Heart right ventricle (tissue), 16 donors: ENCODE measurements around the gene GPR3. TPM values are rescaled to one million over a fixed set of nuclear protein-coding genes. Genes with fewer than 3 reads are reported as not detected.
A peak's percentile ranks its signal among the peaks of the same experiment; 100 is the strongest.

ENCODE experiments used
- ATAC-seq, 8 donors: fragments of 200-7000 bp; cut with Tn5 transposase; one replicate each; pipeline ENCODE4 v1.9.1; 2020; ENCODE audit warnings: mild to moderate bottlenecking in 8 of 8, moderate library complexity in 8 of 8, moderate number of reproducible peaks in 1 of 8
- DNase-seq, 2 donors: peaks; one replicate each; pipeline ENCODE4 v3.0.0-alpha.2; 2020
- H3K27ac ChIP-seq, 10 donors: fragments of 200-600 bp; sonication (generic) in 2 of 10; one replicate each; pipeline versions ENCODE4 v1.5.0 to v1.8.0; 2020 to 2022; ENCODE audit warnings: mild to moderate bottlenecking in 3 of 10
- H3K27me3 ChIP-seq, 7 donors: fragments of 200-600 bp; one replicate each; pipeline ENCODE4 v1.8.0; 2021 to 2022; ENCODE audit warnings: mild to moderate bottlenecking in 2 of 7
- H3K36me3 ChIP-seq, 9 donors: fragments of 200-600 bp; sonication (generic) in 1 of 9; one replicate each; pipeline versions ENCODE4 v1.5.0 to v1.8.0; 2020 to 2022; ENCODE audit warnings: mild to moderate bottlenecking in 2 of 9
- H3K4me1 ChIP-seq, 9 donors: fragments of 200-600 bp; sonication (generic) in 1 of 9; one replicate each; pipeline versions ENCODE4 v1.5.0 to v1.8.0; 2020 to 2022; ENCODE audit warnings: mild to moderate bottlenecking in 4 of 9
- H3K4me3 ChIP-seq, 10 donors: fragments of 200-600 bp; sonication (generic) in 2 of 10; one replicate each; pipeline versions ENCODE4 v1.5.0 to v1.8.0; 2020 to 2022; ENCODE audit warnings: mild to moderate bottlenecking in 7 of 10, moderate library complexity in 2 of 10
- H3K9me3 ChIP-seq, 11 donors: fragments of 200-600 bp in 10 of 11; sonication (generic) in 2 of 11; one replicate each; pipeline versions ENCODE4 v1.5.0 to v1.8.0; 2013 to 2022; ENCODE audit warnings: mild to moderate bottlenecking in 2 of 11, control low read depth in 1 of 11, moderate library complexity in 1 of 11
- WGBS, 2 donors: extraction: QIAGEN DNeasy Blood & Tissue Kit; methylation state at CpG; one replicate each; pipeline ENCODE4 v1.1.7; 2013; ENCODE audit warnings: inconsistent platforms in 1 of 2; 5-methylcytosine and 5-hydroxymethylcytosine counted together
- intact Hi-C, 10 donors: fragments of 100-400 bp; cut with DNase I; formaldehyde crosslinking; loops; one replicate each; pipeline versions ENCODE4 v1.11.1 to v1.14.2; 2022
- polyA plus RNA-seq, 2 donors: library from polyadenylated mRNA; stranded (reverse); fragments of 200-250 nt; gene quantifications; one replicate each; pipeline ENCODE4 v1.2.3, GENCODE V29; 2013
- total RNA-seq, 10 donors: library from RNA; stranded (reverse); fragmentation: NEBNext Ultra II Directional in 3 of 10; extraction: Animal tissue kit (Norgen Biotek cat#: 25700) in 3 of 10; gene quantifications; one replicate each; pipeline versions ENCODE4 v1.2.1 to v1.2.4, GENCODE V29; 2021 to 2023
- TF ChIP-seq, protein P1 (sequence below), 9 donors: fragments of 200-600 bp; sonication (generic) in 2 of 9; IDR thresholded peaks; one replicate each; pipeline versions ENCODE4 v1.5.0 to v1.8.0; 2021 to 2022; ENCODE audit warnings: antibody characterized with exemption in 9 of 9, mild to moderate bottlenecking in 5 of 9, moderate library complexity in 1 of 9
- donor health status: Arrhythmogenic right ventricular cardiomyopathy.
- donor health status: ischemic (EF 13 %, LVEDD 7.1; RV severe dilation, severe dysfunction).
- donor health status: healthy with polysubstance abuse.
- donor health status: DM: no; HTN: yes; CAD: no.
- donor health status: DM: no; HTN: no; CAD: no.
- donor health status: ischemic (EF 25% LVEDD 6.9; RV normal size, moderate dysfunction).
- donor health status: ischemic (EF 25% LVEDD 5.7; RV mildly dilated, moderate dysfunction).
- donor health status: healthy.
- donor health status: DM: yes; HTN: yes; CAD: no.
- donor health status: Ischemic cardiomyopathy.
- donor health status: ischemic (EF 35%, LVEDD 5.7; RV mildly dilated, moderate dysfunction).
- donor health status: nonischemic (EF 11% LVEDD 7.7; RV severe dilation, severe dysfunction).
- donor health status: DM: yes; HTN: yes; CAD: no.
- donor health status: PGD.
- donor health status: ischemic (EF 29% LVEDD 5.4; RV normal size, mild dysfunction).
- donor health status: nonischemic (EF 23%, LVEDD 6.1; RV moderate dilation, normal function).

Gene GPR3
- total and polyA plus RNA-seq, 12 donors = 0.27 to 3.4 (median 0.42) TPM; not detected in 1

DNA sequence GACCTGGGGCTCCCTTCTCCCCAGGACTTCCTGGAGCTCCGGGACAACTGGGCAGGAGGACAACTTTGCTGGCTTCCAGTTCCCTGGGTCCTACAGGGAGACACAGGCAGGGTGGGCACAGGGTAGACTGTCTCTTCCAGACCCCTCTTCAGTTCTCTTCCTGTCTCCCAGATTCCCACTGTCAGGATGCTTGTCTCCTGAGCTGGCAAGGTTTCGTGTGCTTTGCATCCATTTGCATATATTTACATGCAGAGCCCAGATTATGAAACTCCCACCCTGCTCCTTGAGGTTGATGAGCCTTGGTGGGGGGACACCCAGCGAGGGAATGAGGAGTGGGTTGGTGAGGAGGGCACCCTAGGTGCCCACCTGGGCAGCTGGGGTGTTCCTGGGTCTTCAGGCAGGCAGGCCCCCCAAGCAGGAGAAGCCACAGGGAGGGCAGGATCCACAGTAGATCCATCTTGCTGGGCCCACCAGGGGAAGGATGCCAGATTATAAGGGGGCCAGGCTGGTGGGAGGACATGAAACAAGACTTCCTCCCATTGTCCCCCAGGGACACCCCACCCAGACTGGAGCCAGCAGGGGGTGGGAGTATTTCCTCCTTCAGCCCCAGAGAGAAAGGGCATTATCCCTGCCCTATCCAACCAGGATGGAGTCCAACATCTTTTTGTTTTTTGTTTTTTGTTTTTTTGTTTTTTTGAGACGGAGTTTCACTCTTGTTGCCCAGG lies 17.9 kb upstream of the GPR3 start, which contains the start of gene FCN3:
TSS of gene FCN3 (minus strand) at position 463 of the 725 bp plus-strand sequence. CDS start at position 457, 6 bp downstream.
- intact Hi-C loops = no loop called here
- no peaks in the 10 kb centered on the region for H3K9me3 ChIP-seq
- H3K27me3 ChIP-seq = no peaks in the 10 kb centered on the region
- H3K4me1 ChIP-seq = peaks cover 5 to 55% (median 20%) of the 10 kb centered on the region in 9 donors
- H3K27ac ChIP-seq = peak within 1 kb of the TSS; percentile 31 to 78 (median 67)
- TF ChIP-seq, protein P1, sequence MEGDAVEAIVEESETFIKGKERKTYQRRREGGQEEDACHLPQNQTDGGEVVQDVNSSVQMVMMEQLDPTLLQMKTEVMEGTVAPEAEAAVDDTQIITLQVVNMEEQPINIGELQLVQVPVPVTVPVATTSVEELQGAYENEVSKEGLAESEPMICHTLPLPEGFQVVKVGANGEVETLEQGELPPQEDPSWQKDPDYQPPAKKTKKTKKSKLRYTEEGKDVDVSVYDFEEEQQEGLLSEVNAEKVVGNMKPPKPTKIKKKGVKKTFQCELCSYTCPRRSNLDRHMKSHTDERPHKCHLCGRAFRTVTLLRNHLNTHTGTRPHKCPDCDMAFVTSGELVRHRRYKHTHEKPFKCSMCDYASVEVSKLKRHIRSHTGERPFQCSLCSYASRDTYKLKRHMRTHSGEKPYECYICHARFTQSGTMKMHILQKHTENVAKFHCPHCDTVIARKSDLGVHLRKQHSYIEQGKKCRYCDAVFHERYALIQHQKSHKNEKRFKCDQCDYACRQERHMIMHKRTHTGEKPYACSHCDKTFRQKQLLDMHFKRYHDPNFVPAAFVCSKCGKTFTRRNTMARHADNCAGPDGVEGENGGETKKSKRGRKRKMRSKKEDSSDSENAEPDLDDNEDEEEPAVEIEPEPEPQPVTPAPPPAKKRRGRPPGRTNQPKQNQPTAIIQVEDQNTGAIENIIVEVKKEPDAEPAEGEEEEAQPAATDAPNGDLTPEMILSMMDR (IDR thresholded peaks at IDR 0.05) = no peak
- 67 to 69% methylated on average over 4 of the region's 4 CpGs for WGBS, 2 donors
- no peak within 1 kb of the TSS for H3K4me3 ChIP-seq
- H3K36me3 ChIP-seq = no peaks in the 10 kb centered on the region
- DNase-seq (peak in 1 of 2 donors; percentile 59), ATAC-seq (peak; percentile 45 to 78 (median 60))

DNA sequence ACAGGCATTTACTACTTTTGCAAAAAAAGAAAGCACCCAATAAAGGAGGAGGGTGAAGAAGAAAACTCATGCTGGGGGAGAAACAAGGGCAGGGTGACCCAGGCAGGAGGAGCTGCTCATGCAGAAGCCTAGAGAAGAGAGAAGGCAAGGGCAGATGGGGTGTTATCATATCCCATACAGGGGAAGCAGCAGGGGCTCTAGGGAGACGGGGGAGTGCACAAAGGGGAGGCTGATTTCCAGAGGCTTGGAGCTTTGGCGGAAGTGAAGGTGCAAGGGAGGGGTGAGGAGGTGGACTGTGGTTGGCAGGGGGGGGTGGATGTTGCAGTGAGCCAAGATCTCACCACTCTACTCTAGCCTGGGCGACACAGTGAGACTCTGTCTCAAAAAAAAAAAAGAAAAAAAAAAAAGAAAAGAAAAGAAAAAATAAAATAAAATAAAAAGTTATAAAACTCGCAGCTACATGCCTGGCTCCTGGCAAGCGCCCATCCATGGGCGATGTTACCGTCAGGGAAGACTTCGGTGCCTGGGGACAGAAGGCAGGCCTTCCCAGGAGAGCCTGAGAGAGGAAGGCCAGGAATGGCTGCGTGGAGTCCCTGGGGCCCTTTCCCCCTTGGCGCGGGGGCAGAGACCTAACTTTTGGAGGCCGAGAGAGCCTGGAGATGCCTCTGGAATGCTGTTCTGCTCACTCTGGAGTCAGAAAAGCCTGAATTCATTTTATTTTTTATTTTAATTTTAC lies 14.5 kb upstream of the GPR3 start:
- Histone ChIP-seq H3K4me1 (peaks cover 5 to 65% (median 17%) of the 10 kb centered on the region in 9 donors), H3K4me3 (no peak overlapping the region), H3K27ac (peak overlapping the region in 4 of 10 donors; percentile 26 to 78 (median 51)), H3K36me3 (no peaks in the 10 kb centered on the region), H3K27me3 (peaks cover 0 to 3% (median 0%) of the 10 kb centered on the region in 7 donors), H3K9me3 (no peaks in the 10 kb centered on the region)
- no peak for ATAC-seq
- TF ChIP-seq, protein P1 (IDR thresholded peaks at IDR 0.05) = no peak
- no peak for DNase-seq
- intact Hi-C loops = no loop called here
- WGBS, 2 donors = 67 to 70% methylated on average over 12 of the region's 12 CpGs

DNA sequence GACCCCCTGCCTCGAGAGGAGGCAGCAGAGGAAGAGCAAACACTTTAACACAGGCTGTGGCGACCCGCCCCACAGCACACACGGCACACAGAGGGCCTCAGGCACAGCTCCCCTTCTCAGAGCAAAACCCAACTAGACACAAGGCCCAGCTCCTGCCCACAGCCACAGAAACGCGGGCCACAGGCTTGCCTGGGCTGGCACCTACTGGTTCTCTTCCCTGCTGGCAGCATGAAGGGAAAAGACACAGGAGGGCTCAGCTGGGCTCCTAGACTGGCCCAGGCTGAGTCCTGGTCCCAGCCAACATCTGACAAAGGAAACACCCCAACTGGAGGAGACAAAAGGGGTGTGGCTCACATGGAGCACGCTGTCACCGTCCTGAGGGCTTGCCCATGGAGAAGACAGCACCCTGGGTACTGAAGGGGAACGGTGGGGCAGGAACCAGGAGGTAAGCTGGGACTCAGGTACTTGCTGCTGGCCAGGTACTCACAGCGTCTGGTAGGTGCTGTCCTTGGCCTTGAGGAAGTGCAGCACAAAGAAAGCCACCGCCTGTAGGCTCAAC lies 12.8 kb upstream of the GPR3 start:
- Histone ChIP-seq H3K9me3 (no peaks in the 10 kb centered on the region), H3K36me3 (no peaks in the 10 kb centered on the region), H3K27ac (no peak overlapping the region), H3K4me3 (no peak overlapping the region), H3K4me1 (peaks cover 0 to 52% (median 17%) of the 10 kb centered on the region in 9 donors), H3K27me3 (peaks cover 0 to 9% (median 0%) of the 10 kb centered on the region in 7 donors)
- no peak for DNase-seq
- 80 to 86% methylated on average over 11 of the region's 11 CpGs for WGBS, 2 donors
- intact Hi-C loops = loop anchor here in 3 of 10 donors (5.0 to 10.0 kb wide), 3 partner anchors 77 to 275 kb away; no protein-coding TSS in a partner anchor
- ATAC-seq = no peak
- TF ChIP-seq, protein P1 (IDR thresholded peaks at IDR 0.05) = no peak

DNA sequence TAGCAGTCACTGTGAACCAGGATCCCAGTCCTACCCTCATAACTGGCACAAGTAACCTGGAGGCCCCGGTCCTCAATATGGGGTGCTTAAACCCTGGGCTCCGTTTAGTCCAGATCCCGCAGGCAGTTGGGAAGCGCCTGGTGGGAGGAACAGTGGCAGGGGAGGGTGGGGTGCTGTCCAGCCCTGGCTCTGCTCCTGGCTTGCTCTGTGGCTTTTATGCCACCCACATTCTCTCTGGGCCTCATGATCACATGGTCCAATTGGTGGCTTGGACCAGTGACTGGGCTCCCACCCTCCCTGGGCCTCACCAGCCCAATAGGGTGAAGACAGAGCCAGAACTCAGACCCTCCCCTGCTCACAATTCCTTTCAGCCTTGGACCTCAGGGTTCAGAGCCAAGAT lies 12.2 kb upstream of the GPR3 start:
- ATAC-seq (no peak), DNase-seq (no peak)
- intact Hi-C loops = loop anchor here in 3 of 10 donors (5.0 to 10.0 kb wide), 3 partner anchors 78 to 275 kb away; no protein-coding TSS in a partner anchor
- H3K4me3 ChIP-seq = no peak overlapping the region
- no peaks in the 10 kb centered on the region for H3K36me3 ChIP-seq
- 84 to 91% methylated on average over 4 of the region's 4 CpGs for WGBS, 2 donors
- TF ChIP-seq, protein P1 (IDR thresholded peaks at IDR 0.05) = no peak
- H3K27me3 ChIP-seq = peaks cover 0 to 9% (median 0%) of the 10 kb centered on the region in 7 donors
- H3K27ac ChIP-seq = no peak overlapping the region
- peaks cover 0 to 46% (median 17%) of the 10 kb centered on the region in 9 donors for H3K4me1 ChIP-seq
- H3K9me3 ChIP-seq = no peaks in the 10 kb centered on the region
